WTC11 (cell line): ENCODE measurements around the gene RETREG1.

Experiments
- CBFB ChIP-seq: sonication (generic); formaldehyde crosslinking; IDR thresholded peaks from 2 replicates; pipeline ENCODE4 v1.8.1; 2022; ENCODE audit warnings: mild to moderate bottlenecking, low read depth, missing genetic modification reagents
- CREB1 ChIP-seq: sonication (generic); formaldehyde crosslinking; IDR thresholded peaks from 2 replicates; pipeline ENCODE4 v1.8.0; 2023; ENCODE audit warnings: mild to moderate bottlenecking, missing genetic modification reagents
- CREM ChIP-seq: sonication (generic); formaldehyde crosslinking; IDR thresholded peaks from 2 replicates; pipeline ENCODE4 v1.8.1; 2022; ENCODE audit warnings: mild to moderate bottlenecking, missing genetic modification reagents, moderate library complexity
- CTCF ChIP-seq: fragments of 200-600 bp; IDR thresholded peaks from 2 replicates; pipeline ENCODE4 v1.8.0; 2022; ENCODE audit warnings: antibody characterized with exemption
- FOXP4 ChIP-seq: sonication (generic); formaldehyde crosslinking; IDR thresholded peaks from 2 replicates; pipeline ENCODE4 v1.8.0; 2022; ENCODE audit warnings: mild to moderate bottlenecking, missing genetic modification reagents
- MXD4 ChIP-seq: fragments of 250-450 bp; sonication (Bioruptor Pico); IDR thresholded peaks from 2 replicates; pipeline ENCODE4 v1.8.0; 2021; ENCODE audit warnings: mild to moderate bottlenecking, moderate library complexity, borderline replicate concordance
- MYBL2 ChIP-seq: sonication (generic); formaldehyde crosslinking; IDR thresholded peaks from 2 replicates; pipeline ENCODE4 v1.8.1; 2023; ENCODE audit warnings: mild to moderate bottlenecking, moderate library complexity, missing genetic modification reagents
- NFYB ChIP-seq: sonication (generic); formaldehyde crosslinking; conservative IDR thresholded peaks from 2 replicates; pipeline ENCODE4 v1.8.0; 2022; ENCODE audit warnings: low read depth, missing genetic modification reagents
- NR2C2 ChIP-seq: sonication (generic); formaldehyde crosslinking; IDR thresholded peaks from 2 replicates; pipeline ENCODE4 v1.8.0; 2022; ENCODE audit warnings: mild to moderate bottlenecking, missing genetic modification reagents
- RELA ChIP-seq: sonication (generic); formaldehyde crosslinking; IDR thresholded peaks from 2 replicates; pipeline ENCODE4 v1.8.1; 2022; ENCODE audit warnings: missing genetic modification reagents, mild to moderate bottlenecking, borderline replicate concordance
- ZBTB43 ChIP-seq: sonication (generic); formaldehyde crosslinking; IDR thresholded peaks from 2 replicates; pipeline ENCODE4 v1.8.1; 2023; ENCODE audit warnings: mild to moderate bottlenecking, missing genetic modification reagents
- ZNF138 ChIP-seq: sonication (generic); formaldehyde crosslinking; conservative IDR thresholded peaks from 2 replicates; pipeline ENCODE4 v1.8.1; 2022; ENCODE audit warnings: mild to moderate bottlenecking, moderate library complexity, missing genetic modification reagents

GRCh38 chr5:16619136-16619535 is 2.3 kb upstream of the RETREG1 start:
- TF ChIP-seq MXD4 (no peak), CBFB (no peak), CTCF (no peak), CREB1 (CRISPR knock-in tag) (no peak), NR2C2 (no peak), NFYB (CRISPR knock-in tag) (no peak), CREM (no peak), FOXP4 (CRISPR knock-in tag) (no peak), RELA (CRISPR knock-in tag) (no peak), ZBTB43 (CRISPR knock-in tag) (no peak), ZNF138 (CRISPR knock-in tag) (no peak), MYBL2 (CRISPR knock-in tag) (no peak)
